Endothelial cell of umbilical vein (primary cell): ENCODE data around the gene SPECC1L. TPM values are rescaled to one million over a fixed set of nuclear protein-coding genes. Genes with fewer than 3 reads are reported as not detected.

ENCODE experiments used
- BruUV-seq: library from RNA; stranded (reverse); fragments of 400-500 nt; replicated peaks from 2 replicates; lab custom pipeline; 2021; lab: Mats Ljungman, UMichigan
- CTCF ChIA-PET: fragments of 300-600, 350-600 bp; sonication (Branson Sonifier 250); formaldehyde crosslinking; loops from one replicate; lab custom pipeline; 2021; ENCODE audit warnings: antibody characterized with exemption, inconsistent platforms; lab: Charles Lee
- POLR2A ChIA-PET: fragments of 300-600, 350-600 bp; sonication (Branson Sonifier 250); formaldehyde crosslinking; loops from one replicate; lab custom pipeline; 2021; ENCODE audit warnings: antibody characterized with exemption, inconsistent platforms; lab: Charles Lee
- DNase-seq: peaks from one replicate; pipeline ENCODE4 v3.0.0-alpha.2; 2011; ENCODE audit warnings: low read depth, low spot score
- FAIRE-seq: peaks from 2 replicates; lab custom pipeline; 2011; peaks lifted over from hg19 to GRCh38; lab: Jason Lieb, UNC
- H2AFZ ChIP-seq: 2 replicates; pipeline ENCODE4 v1.6.0; 2012; ENCODE audit warnings: low read depth, low read length, control low read depth, inconsistent platforms
- H3K27ac ChIP-seq: 2 replicates; pipeline ENCODE4 v1.5.1; 2011; ENCODE audit warnings: low read depth, mild to moderate bottlenecking, control low read depth, low read length, moderate library complexity; ENCODE audit not compliant: insufficient read depth
- H3K27me3 ChIP-seq, 2 experiments: 2 replicates each; pipeline versions ENCODE4 v1.6.0 to v1.6.1; 2011; ENCODE audit warnings: low read length in 2 of 2, mixed read lengths in 1 of 2; ENCODE audit not compliant: control insufficient read depth in 2 of 2, insufficient read depth in 2 of 2
- H3K36me3 ChIP-seq, 2 experiments: 2 replicates in 1 of 2; 3 replicates in 1 of 2; pipeline ENCODE4 v1.5.1; 2011; ENCODE audit warnings: low read length in 2 of 2, mild to moderate bottlenecking in 1 of 2, moderate library complexity in 1 of 2; ENCODE audit not compliant: control insufficient read depth in 2 of 2, insufficient read depth in 2 of 2; ENCODE audit errors: extremely low read depth in 1 of 2
- H3K4me1 ChIP-seq: 3 replicates; pipeline ENCODE4 v1.5.1; 2011; ENCODE audit warnings: mild to moderate bottlenecking, low read length; ENCODE audit not compliant: control insufficient read depth, insufficient read depth; ENCODE audit errors: extremely low read depth
- H3K4me2 ChIP-seq: 2 replicates; pipeline ENCODE4 v1.6.1; 2011; ENCODE audit warnings: low read length, control low read depth, mixed read lengths; ENCODE audit not compliant: insufficient read depth
- H3K4me3 ChIP-seq, 3 experiments: fragments of 200-600 bp in 1 of 3; sonication (generic), shearing (Covaris generic) in 1 of 3; replicated peaks in 1 of 3; 2 replicates each; pipeline ENCODE4 v1.5.1; 2011 to 2016; ENCODE audit warnings: control low read depth in 3 of 3, low read length in 3 of 3, mild to moderate bottlenecking in 2 of 3, inconsistent platforms in 1 of 3, low read depth in 1 of 3, moderate library complexity in 1 of 3; ENCODE audit not compliant: insufficient read depth in 1 of 3
- H3K79me2 ChIP-seq: 2 replicates; pipeline ENCODE4 v1.6.0; 2012; ENCODE audit warnings: low read length, inconsistent platforms; ENCODE audit not compliant: control insufficient read depth, insufficient read depth
- H3K9ac ChIP-seq: replicated peaks from 2 replicates; pipeline ENCODE3; 2011; ENCODE audit warnings: low read length, control low read depth; ENCODE audit not compliant: insufficient read depth; ENCODE audit errors: extremely low read depth
- H3K9me1 ChIP-seq: replicated peaks from 3 replicates; pipeline ENCODE4 v1.6.0; 2011; ENCODE audit warnings: mild to moderate bottlenecking, low read length; ENCODE audit not compliant: control insufficient read depth, insufficient read depth; ENCODE audit errors: extremely low read depth
- H3K9me3 ChIP-seq: replicated peaks from 2 replicates; pipeline ENCODE4 v1.5.1; 2012; ENCODE audit warnings: low read length, inconsistent platforms; ENCODE audit not compliant: control insufficient read depth, insufficient read depth
- H4K20me1 ChIP-seq: replicated peaks from 2 replicates; pipeline ENCODE3; 2011; ENCODE audit warnings: mild to moderate bottlenecking, low read length; ENCODE audit not compliant: control insufficient read depth, insufficient read depth; ENCODE audit errors: extremely low read depth
- EZH2 ChIP-seq: IDR thresholded peaks from 2 replicates; pipeline ENCODE4 v1.6.1; 2012; ENCODE audit warnings: borderline replicate concordance, low read depth, mild to moderate bottlenecking, moderate library complexity, low read length, inconsistent platforms; ENCODE audit not compliant: severe bottlenecking
- FOS ChIP-seq: IDR thresholded peaks from 2 replicates; pipeline ENCODE4 v1.6.1; 2011; ENCODE audit warnings: mild to moderate bottlenecking, low read length, moderate library complexity, borderline replicate concordance; ENCODE audit not compliant: insufficient read depth
- JUN ChIP-seq: IDR thresholded peaks from 2 replicates; pipeline ENCODE4 v1.6.1; 2011; ENCODE audit warnings: borderline replicate concordance, low read depth; ENCODE audit not compliant: insufficient read length, insufficient read depth
- MYC ChIP-seq: IDR thresholded peaks from one replicate; pipeline ENCODE4 v1.6.1; 2011; ENCODE audit warnings: mild to moderate bottlenecking, low read depth, low read length
- POLR2A ChIP-seq: IDR thresholded peaks from 2 replicates; pipeline ENCODE4 v1.6.1; 2012; ENCODE audit warnings: low read depth, mild to moderate bottlenecking, control low read depth, low read length
- POLR2AphosphoS5 ChIP-seq: IDR thresholded peaks from 2 replicates; pipeline ENCODE4 v1.6.1; 2012; ENCODE audit warnings: low read depth, mild to moderate bottlenecking, control low read depth, low read length, moderate library complexity; ENCODE audit not compliant: insufficient read depth
- dilution Hi-C: fragments of 300-500 bp; cut with MboI; formaldehyde crosslinking; loops from one replicate; pipeline ENCODE4 v1.15.0; 2019; ENCODE audit warnings: low sequenced_read_pairs; ENCODE audit not compliant: extremely low pct_ligation_motif_present
- intact Hi-C: fragments of 100-400 bp; cut with micrococcal nuclease; formaldehyde crosslinking; loops from one replicate; pipeline ENCODE4 v1.10.0; 2022
- polyA plus RNA-seq, 4 experiments: library from polyadenylated mRNA; depleted of rRNA in 3 of 4; stranded (reverse) in 3 of 4; unstranded in 1 of 4; fragments of >200 nt; gene quantifications; 2 replicates each; pipeline versions ENCODE4 v1.2.1 to v1.2.3, GENCODE V29; 2011 to 2012; ENCODE audit warnings: missing spikeins in 1 of 4
- total RNA-seq: library from RNA; stranded (reverse); gene quantifications from 2 replicates; pipeline ENCODE4 v1.2.3, GENCODE V29; 2021
- TF ChIP-seq, protein P1 (sequence below), 2 donors: IDR thresholded peaks; 1 replicate in 1 of 2; 2 replicates in 1 of 2; pipeline ENCODE4 v1.5.1; 2011; ENCODE audit warnings: low read length in 2 of 2, mild to moderate bottlenecking in 2 of 2, moderate library complexity in 2 of 2, control low read depth in 1 of 2, inconsistent platforms in 1 of 2, low read depth in 1 of 2; ENCODE audit not compliant: insufficient read depth in 1 of 2; ENCODE audit errors: extremely low read depth in 1 of 2

Gene SPECC1L
- total and polyA plus RNA-seq, 2 donors (not counting 3 experiments of a cell fraction or from before 2014, with no cell fraction given): 22.8 to 79.3 TPM

DNA sequence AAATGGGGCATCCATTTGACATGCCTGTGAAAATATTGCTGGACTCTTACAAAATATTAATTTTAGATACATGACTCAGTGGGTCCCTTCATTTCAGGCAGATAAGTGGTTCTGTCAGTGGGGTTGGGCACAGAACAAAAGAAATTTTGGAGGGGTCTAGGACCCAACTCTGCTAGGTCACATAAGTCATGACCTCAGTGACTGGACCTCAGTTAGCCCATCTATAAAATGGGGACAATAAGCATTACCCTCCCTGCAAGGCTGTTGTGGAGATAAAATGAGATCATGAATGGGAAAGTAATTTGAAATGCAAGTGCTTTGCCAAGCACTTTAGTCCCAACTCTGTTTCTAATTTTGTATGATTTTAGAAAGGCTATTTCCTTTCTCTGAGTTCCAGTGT is 180.5 kb downstream of the SPECC1L start:
- H3K4me3 ChIP-seq: no peak overlapping the region
- H3K9ac ChIP-seq: no peak overlapping the region
- intact Hi-C loops (no loop called here), dilution Hi-C loops (no loop called here)
- no peak overlapping the region for H2AFZ ChIP-seq
- peaks cover 17% of the 10 kb centered on the region for H3K4me1 ChIP-seq
- ChIA-PET CTCF (no interaction called here), POLR2A (interaction anchor here (1.1 kb wide), 1 partner anchor 78 kb away, joined by 3 read pairs; no protein-coding TSS in a partner anchor)
- FAIRE-seq (no peak), DNase-seq (no peak)
- no peaks in the 10 kb centered on the region for H3K27me3 ChIP-seq
- H3K9me3 ChIP-seq: no peaks in the 10 kb centered on the region
- TF ChIP-seq, protein P1, sequence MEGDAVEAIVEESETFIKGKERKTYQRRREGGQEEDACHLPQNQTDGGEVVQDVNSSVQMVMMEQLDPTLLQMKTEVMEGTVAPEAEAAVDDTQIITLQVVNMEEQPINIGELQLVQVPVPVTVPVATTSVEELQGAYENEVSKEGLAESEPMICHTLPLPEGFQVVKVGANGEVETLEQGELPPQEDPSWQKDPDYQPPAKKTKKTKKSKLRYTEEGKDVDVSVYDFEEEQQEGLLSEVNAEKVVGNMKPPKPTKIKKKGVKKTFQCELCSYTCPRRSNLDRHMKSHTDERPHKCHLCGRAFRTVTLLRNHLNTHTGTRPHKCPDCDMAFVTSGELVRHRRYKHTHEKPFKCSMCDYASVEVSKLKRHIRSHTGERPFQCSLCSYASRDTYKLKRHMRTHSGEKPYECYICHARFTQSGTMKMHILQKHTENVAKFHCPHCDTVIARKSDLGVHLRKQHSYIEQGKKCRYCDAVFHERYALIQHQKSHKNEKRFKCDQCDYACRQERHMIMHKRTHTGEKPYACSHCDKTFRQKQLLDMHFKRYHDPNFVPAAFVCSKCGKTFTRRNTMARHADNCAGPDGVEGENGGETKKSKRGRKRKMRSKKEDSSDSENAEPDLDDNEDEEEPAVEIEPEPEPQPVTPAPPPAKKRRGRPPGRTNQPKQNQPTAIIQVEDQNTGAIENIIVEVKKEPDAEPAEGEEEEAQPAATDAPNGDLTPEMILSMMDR (IDR thresholded peaks at IDR 0.05; ENCODE audit: extremely low read depth in 1 of 2, insufficient read depth in 1 of 2, low read depth in 1 of 2, low read length in 2 of 2): no peak
- TF ChIP-seq FOS (no peak), POLR2A (no peak), EZH2 (no peak), MYC (no peak), JUN (no peak), POLR2AphosphoS5 (no peak)
- no peaks in the 10 kb centered on the region for H3K9me1 ChIP-seq
- no peaks in the 10 kb centered on the region for H3K79me2 ChIP-seq
- no peaks in the 10 kb centered on the region for H4K20me1 ChIP-seq
- no peak overlapping the region for H3K27ac ChIP-seq
- H3K36me3 ChIP-seq: no peaks in the 10 kb centered on the region
- no peak overlapping the region for H3K4me2 ChIP-seq
- no TSS peak for BruUV-seq
